Liver (tissue), 9 donors: Measurements from ENCODE around the gene TRIM56. TPM values are rescaled to one million over a fixed set of nuclear protein-coding genes. Genes with fewer than 3 reads are reported as not detected.
A peak's percentile ranks its signal among the peaks of the same experiment; 100 is the strongest.

Experiments used
- DNase-seq: peaks from one replicate; pipeline ENCODE4 v3.0.0-alpha.2; 2017; ENCODE audit warnings: low spot score
- H3K27ac ChIP-seq, 2 donors: one replicate each; pipeline ENCODE4 v1.7.0; 2013; ENCODE audit warnings: inconsistent platforms in 2 of 2, low read length in 2 of 2, control low read depth in 1 of 2, low read depth in 1 of 2, mild to moderate bottlenecking in 1 of 2
- H3K27me3 ChIP-seq, 4 donors: one replicate each; pipeline versions ENCODE4 v1.6.1 to v1.7.0; 2013; ENCODE audit warnings: low read length in 3 of 4, inconsistent platforms in 1 of 4, mild to moderate bottlenecking in 1 of 4, moderate library complexity in 1 of 4; ENCODE audit not compliant: control insufficient read depth in 4 of 4, insufficient read depth in 4 of 4
- H3K36me3 ChIP-seq, 4 donors: one replicate each; pipeline versions ENCODE4 v1.6.1 to v1.7.0; 2013; ENCODE audit warnings: low read length in 3 of 4, mild to moderate bottlenecking in 3 of 4, low read depth in 1 of 4, moderate library complexity in 1 of 4; ENCODE audit not compliant: control insufficient read depth in 4 of 4, insufficient read depth in 3 of 4
- H3K4me1 ChIP-seq, 4 donors: one replicate each; pipeline versions ENCODE4 v1.6.1 to v1.7.0; 2013; ENCODE audit warnings: low read length in 3 of 4, mild to moderate bottlenecking in 3 of 4, moderate library complexity in 1 of 4; ENCODE audit not compliant: control insufficient read depth in 4 of 4, insufficient read depth in 4 of 4
- H3K4me3 ChIP-seq, 3 donors: one replicate each; pipeline versions ENCODE4 v1.6.1 to v1.7.0; 2013; ENCODE audit warnings: low read length in 3 of 3, control low read depth in 1 of 3, low read depth in 1 of 3, mild to moderate bottlenecking in 1 of 3
- H3K9ac ChIP-seq, 2 donors: one replicate each; pipeline ENCODE4 v1.7.0; 2013; ENCODE audit warnings: low read length in 2 of 2, mild to moderate bottlenecking in 2 of 2, moderate library complexity in 2 of 2, control low read depth in 1 of 2, low read depth in 1 of 2
- H3K9me3 ChIP-seq, 4 donors: one replicate each; pipeline versions ENCODE4 v1.6.1 to v1.7.0; 2013; ENCODE audit warnings: low read length in 3 of 4; ENCODE audit not compliant: control insufficient read depth in 4 of 4
- ATF3 ChIP-seq: IDR thresholded peaks from 2 replicates; pipeline ENCODE4 v1.6.1; 2016; ENCODE audit warnings: antibody characterized with exemption
- CTCF ChIP-seq: fragments of 150-350 bp; IDR thresholded peaks from 2 replicates; pipeline ENCODE4 v1.5.1; 2017; ENCODE audit warnings: improper control_type of control experiment, low read depth, low read length; ENCODE audit not compliant: missing input control
- EGR1 ChIP-seq, 2 donors: IDR thresholded peaks; 2 replicates each; pipeline ENCODE4 v1.6.1; 2016 to 2018; ENCODE audit warnings: antibody characterized with exemption in 2 of 2, low read depth in 2 of 2
- FOXA2 ChIP-seq: IDR thresholded peaks from 2 replicates; pipeline ENCODE4 v1.6.1; 2016; ENCODE audit warnings: antibody characterized with exemption
- GABPA ChIP-seq, 2 donors: IDR thresholded peaks in 1 of 2; conservative IDR thresholded peaks in 1 of 2; 2 replicates each; pipeline ENCODE4 v1.6.1; 2016; ENCODE audit warnings: antibody characterized with exemption in 2 of 2, mild to moderate bottlenecking in 1 of 2, moderate library complexity in 1 of 2
- HNF4A ChIP-seq, 2 donors: conservative IDR thresholded peaks; 2 replicates each; pipeline ENCODE4 v1.6.1; 2016; ENCODE audit warnings: antibody characterized with exemption in 2 of 2, mild to moderate bottlenecking in 2 of 2
- HNF4G ChIP-seq: IDR thresholded peaks from 2 replicates; pipeline ENCODE4 v1.6.1; 2016; ENCODE audit warnings: antibody characterized with exemption
- JUND ChIP-seq, 2 donors: IDR thresholded peaks; 2 replicates each; pipeline ENCODE4 v1.6.1; 2016; ENCODE audit warnings: antibody characterized with exemption in 2 of 2
- MAX ChIP-seq: IDR thresholded peaks from 2 replicates; pipeline ENCODE4 v1.6.1; 2016; ENCODE audit warnings: antibody characterized with exemption
- NR2F2 ChIP-seq: IDR thresholded peaks from 2 replicates; pipeline ENCODE4 v1.6.1; 2016; ENCODE audit warnings: antibody characterized with exemption
- RAD21 ChIP-seq, 2 donors: IDR thresholded peaks; 2 replicates each; pipeline ENCODE4 v1.6.1; 2016; ENCODE audit warnings: antibody characterized with exemption in 2 of 2, mild to moderate bottlenecking in 2 of 2
- REST ChIP-seq: IDR thresholded peaks from 2 replicates; pipeline ENCODE4 v1.6.1; 2016; ENCODE audit warnings: antibody characterized with exemption, mild to moderate bottlenecking
- RXRA ChIP-seq, 2 donors: IDR thresholded peaks; 2 replicates each; pipeline ENCODE4 v1.6.1; 2017 to 2018; ENCODE audit warnings: antibody characterized with exemption in 2 of 2, mild to moderate bottlenecking in 1 of 2
- SP1 ChIP-seq: IDR thresholded peaks from 2 replicates; pipeline ENCODE4 v1.6.1; 2018; ENCODE audit warnings: antibody characterized with exemption, mild to moderate bottlenecking
- TAF1 ChIP-seq: conservative IDR thresholded peaks from 2 replicates; pipeline ENCODE4 v1.6.1; 2016; ENCODE audit warnings: antibody characterized with exemption, mild to moderate bottlenecking
- YY1 ChIP-seq: IDR thresholded peaks from 2 replicates; pipeline ENCODE4 v1.6.1; 2016; ENCODE audit warnings: antibody characterized with exemption, mild to moderate bottlenecking
- ZBTB33 ChIP-seq: IDR thresholded peaks from 2 replicates; pipeline ENCODE4 v1.6.1; 2016; ENCODE audit warnings: antibody characterized with exemption
- WGBS: extraction: QIAGEN DNeasy Blood & Tissue Kit; methylation state at CpG from one replicate; pipeline ENCODE4 v1.1.7; 2013; 5-methylcytosine and 5-hydroxymethylcytosine counted together
- polyA plus RNA-seq, 2 donors: library from polyadenylated mRNA; stranded (reverse) in 1 of 2; unstranded in 1 of 2; fragments of 200-250 nt in 1 of 2; fragments of >200 nt in 1 of 2; fragmentation: Nextera tagmentation in 1 of 2; extraction: Ambion mirVana in 1 of 2; gene quantifications; one replicate each; pipeline versions ENCODE4 v1.2.1 to v1.2.3, GENCODE V29; 2013 to 2015
- total RNA-seq, 2 donors: library from RNA; depleted of rRNA; stranded (reverse); fragments of >200 nt; gene quantifications; one replicate each; pipeline ENCODE4 v1.2.3, GENCODE V29; 2014
- donor health status: healthy.
- donor health status: healthy.
- donor health status: healthy.
- donor health status: healthy.
- donor health status: healthy.

The TRIM56 gene
- total and polyA plus RNA-seq, 4 donors, result 4.8 to 15.6 (median 7.6) TPM

GRCh38 chr7:101081432-101081831 is 3.8 kb upstream of the TRIM56 start (continued):
- TF ChIP-seq EGR1 (IDR thresholded peaks at IDR 0.05; ENCODE audit: low read depth in 2 of 2) (no peak), SP1 (no peak)

- no peak for TF ChIP-seq EGR1 (IDR thresholded peaks at IDR 0.05; ENCODE audit: low read depth in 2 of 2)
- TF ChIP-seq MAX, result no peak
- no peak for TF ChIP-seq JUND (IDR thresholded peaks at IDR 0.05)
- TF ChIP-seq FOXA2, result no peak
- TF ChIP-seq HNF4G, result no peak
- no peak for TF ChIP-seq NR2F2
- no peak for TF ChIP-seq ZBTB33
- TF ChIP-seq ATF3, result no peak
- TF ChIP-seq GABPA (IDR thresholded peaks at IDR 0.05 in 1 of 2, conservative IDR thresholded peaks at IDR 0.05 in 1 of 2), result no peak
- no peak for TF ChIP-seq RXRA (IDR thresholded peaks at IDR 0.05)
- TF ChIP-seq YY1, result no peak
- no peak for TF ChIP-seq REST
- TF ChIP-seq CTCF, result no peak
- TF ChIP-seq TAF1, result no peak
- no peak for TF ChIP-seq SP1
- TF ChIP-seq RAD21 (IDR thresholded peaks at IDR 0.05), result no peak
- no peak for TF ChIP-seq HNF4A (conservative IDR thresholded peaks at IDR 0.05)
- H3K9me3 ChIP-seq, result no peaks in the 10 kb centered on the region
- H3K4me3 ChIP-seq, result peak overlapping the region in 1 of 3 donors; percentile 64
- no peaks in the 10 kb centered on the region for H3K27me3 ChIP-seq
- WGBS, result 56% methylated on average over 5 of the region's 5 CpGs
- no peak for DNase-seq
- peak overlapping the region; percentile 87 to 95 for H3K27ac ChIP-seq
- H3K9ac ChIP-seq, result peak overlapping the region in 1 of 2 donors; percentile 73
- peaks cover 10 to 31% (median 17%) of the 10 kb centered on the region in 4 donors for H3K4me1 ChIP-seq
- peaks cover 0 to 25% (median 4%) of the 10 kb centered on the region in 4 donors for H3K36me3 ChIP-seq
These were observed 468 bp upstream of the TRIM56 start for GRCh38 chr7:101084865-101085161.
